Glomerular endothelial cell (primary cell): ENCODE data around the gene SYNGR4. TPM values are rescaled to one million over a fixed set of nuclear protein-coding genes. Genes with fewer than 3 reads are reported as not detected.

Source experiments
- DNase-seq: peaks from one replicate; pipeline ENCODE4 v3.0.0-alpha.2; 2011; ENCODE audit warnings: low read depth, low spot score; ENCODE audit errors: extremely low read depth
- total RNA-seq: library from RNA; depleted of rRNA; stranded (reverse); fragments of >200 nt; gene quantifications from 2 replicates; pipeline ENCODE4 v1.2.3, GENCODE V29; 2015

Gene SYNGR4
- total RNA-seq, 1 donor from 2014 or later = not detected

DNA sequence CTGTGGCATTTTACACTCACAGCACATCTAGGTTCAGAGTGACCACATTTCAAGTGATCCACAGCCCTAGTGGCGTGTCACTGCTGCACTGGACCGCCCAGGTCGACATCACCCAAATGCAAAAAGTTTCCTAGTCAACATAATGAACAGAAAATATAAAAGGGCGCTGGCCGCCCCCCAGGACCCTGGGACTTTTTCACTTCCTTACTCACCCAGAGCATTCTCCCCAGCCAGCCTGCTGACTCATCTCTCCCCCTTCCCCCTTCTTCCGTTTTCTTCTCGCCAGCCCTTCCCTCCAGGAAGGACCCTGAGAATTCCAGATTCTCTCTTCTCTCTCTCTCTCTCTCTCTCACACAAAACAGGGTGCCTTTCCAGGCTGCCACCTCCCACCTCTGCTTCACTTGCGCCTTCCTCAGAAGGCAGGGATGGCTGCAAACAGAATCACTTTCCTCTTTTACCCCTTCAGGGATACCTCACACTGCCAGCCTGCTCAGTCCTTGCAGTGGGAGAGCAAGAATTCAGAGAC is 60.6 kb downstream of the SYNGR4 start:
- DNase-seq = no peak

Other genes starting within 250 kb of the SYNGR4 start
- gene LIG1, start 194.0 kb upstream of the SYNGR4 start, total RNA-seq = 42.9 and 47.3 TPM in 2 replicates
- gene ZSWIM9, start 193.7 kb upstream of the SYNGR4 start, total RNA-seq = 3.6 and 6.5 TPM in 2 replicates
- gene CARD8, start 108.5 kb upstream of the SYNGR4 start, total RNA-seq = 78.5 and 116 TPM in 2 replicates
- 0.23 and 1.2 TPM in 2 replicates for gene ZNF114, start 94.3 kb upstream of the SYNGR4 start, total RNA-seq
- gene EMP3, start 38.8 kb upstream of the SYNGR4 start, total RNA-seq = 37.7 and 44.7 TPM in 2 replicates
- gene TMEM143, start 427 bp upstream of the SYNGR4 start, total RNA-seq = 5.1 and 6.8 TPM in 2 replicates
- 174 and 177 TPM in 2 replicates for gene KDELR1, start 27.2 kb downstream of the SYNGR4 start, total RNA-seq
- gene GRIN2D, start 29.3 kb downstream of the SYNGR4 start, total RNA-seq = 0.53 and 0.76 TPM in 2 replicates
- 34.2 and 35.7 TPM in 2 replicates for gene GRWD1, start 81.6 kb downstream of the SYNGR4 start, total RNA-seq
- gene KCNJ14, start 91.2 kb downstream of the SYNGR4 start, total RNA-seq = 0.73 and 1.2 TPM in 2 replicates
- gene CYTH2, start 105.0 kb downstream of the SYNGR4 start, total RNA-seq = 78.1 and 91.0 TPM in 2 replicates
- not detected in 2 replicates for gene LMTK3, start 147.5 kb downstream of the SYNGR4 start, total RNA-seq
- gene SULT2B1, start 187.8 kb downstream of the SYNGR4 start, total RNA-seq = 0.19 TPM in 1 of 2 replicates, not detected in the other
- not detected in 2 replicates for gene SPACA4, start 242.4 kb downstream of the SYNGR4 start, total RNA-seq